ENCODE data around the gene ALKBH6. TPM values are rescaled to one million over a fixed set of nuclear protein-coding genes. Genes with fewer than 3 reads are reported as not detected.

Gene ALKBH6
- total RNA-seq, 1 experiment from 2014 or later, result 32.5 TPM

- WGBS (ENCODE audit: extremely low coverage, insufficient read length, low lambda C conversion rate), result no CpG with 5 or more reads among the region's 6 CpGs
These were observed 13.7 kb upstream of the ALKBH6 start for GRCh38 chr19:36027696-36028095.

More at GRCh38 chr19:36027696-36028095, 13.7 kb upstream of the ALKBH6 start:
- no peak overlapping the region for H3K27ac Mint-ChIP-seq
- DNase-seq, result no peak
- Histone ChIP-seq H3K18ac (ENCODE audit: insufficient read length, low read depth, low read length) (no peak overlapping the region), H2BK15ac (ENCODE audit: low read depth, low read length) (no peak overlapping the region), H3K23me2 (ENCODE audit: insufficient read length, low read depth, low read length, poor library complexity, severe bottlenecking) (peaks cover 6% of the 10 kb centered on the region), H3K4ac (ENCODE audit: low read depth, low read length) (no peak overlapping the region), H4K8ac (replicated peaks; ENCODE audit: insufficient read length, low read depth, low read length) (no peak overlapping the region), H4K91ac (ENCODE audit: insufficient read length, low read depth, low read length) (no peak overlapping the region), H2BK120ac (ENCODE audit: low read depth, low read length, poor library complexity, severe bottlenecking) (no peak overlapping the region), H3K4me1 (ENCODE audit: insufficient read depth, low read length) (no peaks in the 10 kb centered on the region; the same call in 1 of the 2 replicates), H4K5ac (ENCODE audit: insufficient read length, low read depth, low read length) (no peak overlapping the region), H3T11ph (ENCODE audit: low read length) (no peak overlapping the region), H3K27me3 (ENCODE audit: insufficient read depth, low read length) (no peaks in the 10 kb centered on the region), H3K79me1 (ENCODE audit: insufficient read depth, low read depth, low read length, poor library complexity, severe bottlenecking) (no peaks in the 10 kb centered on the region), H3K9ac (ENCODE audit: extremely low read depth, insufficient read length, low read length) (no peak overlapping the region), H2BK5ac (ENCODE audit: insufficient read length, low read length) (no peak overlapping the region), H3K23ac (ENCODE audit: insufficient read length, low read depth, low read length) (no peak overlapping the region), H2AFZ (ENCODE audit: low read length) (no peak overlapping the region), H3K14ac (ENCODE audit: insufficient read depth, low read length) (no peak overlapping the region), H4K20me1 (ENCODE audit: control insufficient read depth, insufficient read depth, insufficient read length) (no peaks in the 10 kb centered on the region), H2AK5ac (ENCODE audit: insufficient read length, low read length) (no peak overlapping the region), H3K9me3 (ENCODE audit: control insufficient read depth, low read depth, low read length) (no peaks in the 10 kb centered on the region), H2BK20ac (ENCODE audit: low read depth, low read length, poor library complexity, severe bottlenecking) (no peak overlapping the region), H3K27ac (ENCODE audit: insufficient read length, low read depth, low read length) (no peak overlapping the region), H3K79me2 (ENCODE audit: insufficient read depth, low read length) (no peaks in the 10 kb centered on the region), H3K56ac (ENCODE audit: insufficient read length, low read depth, low read length) (no peak overlapping the region), H3K4me2 (ENCODE audit: insufficient read depth, insufficient read length, low read length) (no peak overlapping the region), H2BK12ac (ENCODE audit: insufficient read length, low read depth, low read length) (no peak overlapping the region)
- no peaks in the 10 kb centered on the region; a peak in 1 of 4 replicates for H3K4me1 Mint-ChIP-seq
- no peak overlapping the region for H3K4me3 Mint-ChIP-seq
- peaks cover 11 to 38% (median 37%) of the 10 kb centered on the region in 3 experiments for H3K36me3 Mint-ChIP-seq (ENCODE audit: insufficient read depth in 1 of 3, low read depth in 3 of 3)
- TF ChIP-seq CTCF (conservative IDR thresholded peaks at IDR 0.05), result no peak
- H3K27me3 Mint-ChIP-seq (ENCODE audit: low read depth), result no peaks in the 10 kb centered on the region; the same call in 1 of the 2 replicates
- H3K9me3 Mint-ChIP-seq, result no peaks in the 10 kb centered on the region; a peak in 1 of 5 replicates

Data from H9 (cell line).